HepG2 (cell line): ENCODE measurements around the gene RRBP1.

Source experiments
- CTCF ChIP-seq: sonication (generic); formaldehyde crosslinking; IDR thresholded peaks from 2 replicates; pipeline ENCODE4 v1.5.0; 2020; ENCODE audit warnings: mild to moderate bottlenecking, missing genetic modification reagents, moderate library complexity
- HNF1A ChIP-seq, 2 experiments: sonication (generic) in 1 of 2; formaldehyde crosslinking in 1 of 2; IDR thresholded peaks; 2 replicates each; pipeline versions ENCODE4 v1.4.0 to v1.6.1; 2016 to 2020; ENCODE audit warnings: borderline replicate concordance in 1 of 2, low read depth in 1 of 2, mild to moderate bottlenecking in 1 of 2, missing genetic modification reagents in 1 of 2
- JARID2 ChIP-seq: sonication (generic); formaldehyde crosslinking; IDR thresholded peaks from 2 replicates; pipeline ENCODE4 v1.8.1; 2023; ENCODE audit warnings: missing genetic modification reagents, inconsistent platforms; ENCODE audit not compliant: insufficient replicate concordance
- KDM5B ChIP-seq: sonication (generic); formaldehyde crosslinking; IDR thresholded peaks from 2 replicates; pipeline ENCODE4 v1.4.0; 2020; ENCODE audit warnings: missing genetic modification reagents, mild to moderate bottlenecking, borderline replicate concordance
- KLF9 ChIP-seq: IDR thresholded peaks from 2 replicates; pipeline ENCODE4 v1.6.1; 2016; ENCODE audit warnings: low read depth
- SETDB1 ChIP-seq: sonication (generic); formaldehyde crosslinking; IDR thresholded peaks from 2 replicates; pipeline ENCODE4 v1.5.1; 2020; ENCODE audit warnings: missing genetic modification reagents, mild to moderate bottlenecking, borderline replicate concordance
- SOX13 ChIP-seq, 3 experiments: fragments of 450-650 bp in 1 of 3; sonication (generic) in 1 of 3; formaldehyde crosslinking in 1 of 3; IDR thresholded peaks in 2 of 3; conservative IDR thresholded peaks in 1 of 3; 2 replicates each; pipeline versions ENCODE4 v1.5.0 to v1.6.1; 2016 to 2020; ENCODE audit warnings: antibody characterized with exemption in 1 of 3, mild to moderate bottlenecking in 1 of 3, missing compliant biosample characterization in 1 of 3, missing genetic modification reagents in 1 of 3, moderate library complexity in 1 of 3

GRCh38 chr20:17731233-17731632, 49.2 kb upstream of the RRBP1 start:
- TF ChIP-seq KDM5B (CRISPR knock-in tag) (no peak), JARID2 (CRISPR knock-in tag) (no peak), CTCF (CRISPR knock-in tag) (no peak), KLF9 (CRISPR knock-in tag) (no peak), SOX13 (IDR thresholded peaks at IDR 0.05) (no peak), SOX13 (CRISPR knock-in tag; conservative IDR thresholded peaks at IDR 0.05 in 1 of 2, IDR thresholded peaks at IDR 0.05 in 1 of 2) (no peak), SETDB1 (no peak), HNF1A (IDR thresholded peaks at IDR 0.05; ENCODE audit: low read depth) (no peak), HNF1A (CRISPR knock-in tag; IDR thresholded peaks at IDR 0.05; ENCODE audit: borderline replicate concordance) (no peak)
